Head of caudate nucleus (tissue), 42 donors: ENCODE measurements around the gene ROBO2.

Source experiments
- DNase-seq, 42 donors: peaks; one replicate each; pipeline versions ENCODE4 v3.0.0 to v3.0.0-alpha.2; 2020 to 2021; ENCODE audit warnings: mixed read lengths in 7 of 42
- intact Hi-C: fragments of 100-400 bp; cut with DNase I; formaldehyde crosslinking; loops from one replicate; pipeline ENCODE4 v1.15.0; 2022

Gene ROBO2

DNA sequence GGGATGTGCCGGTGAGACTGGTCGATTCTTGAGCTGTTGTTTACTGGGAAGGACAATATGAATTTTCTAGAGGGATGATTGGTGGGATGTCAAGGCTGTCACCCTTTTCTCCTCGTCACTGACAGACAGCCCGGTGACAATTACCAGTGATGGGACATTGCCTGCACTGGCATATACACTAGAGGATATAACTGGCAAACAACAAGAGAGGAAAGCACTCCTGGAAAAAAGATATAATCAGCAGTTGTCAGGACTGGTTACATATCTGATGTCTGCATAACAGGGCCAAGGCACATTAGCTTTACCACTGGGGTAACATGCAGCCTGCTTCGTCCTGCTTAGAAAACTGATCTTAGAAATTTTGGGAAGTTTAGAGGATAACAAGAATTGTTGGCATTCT is 131.1 kb downstream of the ROBO2 start:
- intact Hi-C loops, result no loop called here
- DNase-seq, result no peak

DNA sequence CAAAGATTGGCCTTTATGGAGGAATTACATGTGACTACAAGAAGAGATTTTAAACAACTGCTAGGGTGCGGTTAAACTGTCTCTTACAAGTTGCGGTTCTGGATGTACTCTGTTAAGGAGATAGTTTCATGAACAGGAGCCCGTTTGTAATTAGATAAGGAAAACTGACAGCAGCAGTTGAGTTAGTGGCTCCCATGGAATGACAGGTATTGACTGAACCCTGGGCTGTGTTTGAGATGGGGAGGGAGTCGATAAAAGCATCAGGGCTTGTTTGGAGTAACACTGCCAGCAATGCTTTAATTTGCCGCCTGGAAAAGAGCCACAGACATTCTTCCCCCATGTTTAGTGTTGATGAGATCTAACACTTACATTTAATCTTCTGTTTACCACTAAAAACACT is 139.9 kb downstream of the ROBO2 start:
- intact Hi-C loops, result no loop called here
- DNase-seq, result no peak

DNA sequence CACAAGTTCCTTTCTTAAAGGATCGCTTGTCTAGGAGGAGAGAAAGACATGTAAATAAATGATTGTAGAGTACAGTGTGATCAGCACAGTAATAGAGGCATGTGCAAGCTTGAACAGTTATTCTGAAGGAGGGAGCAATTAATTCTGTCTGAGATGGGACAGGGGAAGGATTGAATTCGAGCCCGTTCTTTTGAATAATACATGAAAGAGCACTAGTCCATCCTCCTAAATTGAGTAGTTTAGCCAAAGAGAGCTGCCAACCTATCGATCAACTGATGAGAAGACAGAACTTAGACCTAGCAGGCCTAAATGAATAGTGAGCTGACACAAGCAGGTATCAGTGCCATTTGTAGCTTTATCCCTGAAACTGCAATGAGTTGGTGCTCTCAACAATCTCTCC is 142.4 kb downstream of the ROBO2 start:
- no peak for DNase-seq
- intact Hi-C loops, result no loop called here

DNA sequence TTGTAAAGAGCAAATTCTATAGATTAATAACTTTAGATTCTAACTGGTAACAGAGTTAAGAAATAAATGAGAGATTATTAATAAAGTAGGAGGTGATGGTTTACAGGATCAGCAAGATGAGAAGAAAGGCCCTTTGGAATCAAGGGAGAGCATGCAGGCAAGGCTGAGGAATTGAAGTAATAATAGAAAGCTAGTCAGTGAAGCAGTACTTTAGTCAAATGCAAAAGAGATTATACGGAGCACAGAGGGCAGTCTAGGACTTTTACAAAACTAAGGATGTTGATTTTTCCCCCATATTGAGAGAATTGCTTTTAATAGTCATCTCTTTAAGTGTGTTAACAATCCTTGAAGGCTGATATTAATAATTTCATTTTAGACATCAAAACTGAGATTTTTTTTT is 146.4 kb downstream of the ROBO2 start:
- intact Hi-C loops, result no loop called here
- DNase-seq, result no peak

DNA sequence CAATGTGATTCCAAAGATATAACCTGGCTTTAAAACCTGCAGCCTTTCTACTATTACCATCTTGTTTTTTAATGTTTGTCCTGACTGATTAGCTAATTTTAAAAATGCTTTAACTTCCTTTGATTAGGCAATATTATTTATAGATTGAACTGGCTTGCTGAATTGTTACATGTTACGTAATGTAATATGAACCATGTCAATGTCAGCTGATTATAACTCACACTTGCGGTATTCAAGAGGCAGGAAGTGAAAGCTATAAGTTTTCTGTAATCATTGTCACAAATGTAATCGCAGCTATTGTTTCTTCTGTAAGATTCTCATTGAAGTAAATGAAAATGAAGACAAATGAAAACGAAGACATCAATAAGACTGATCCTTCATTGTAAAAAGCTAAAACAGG is 146.8 kb downstream of the ROBO2 start:
- no peak for DNase-seq
- intact Hi-C loops, result no loop called here

DNA sequence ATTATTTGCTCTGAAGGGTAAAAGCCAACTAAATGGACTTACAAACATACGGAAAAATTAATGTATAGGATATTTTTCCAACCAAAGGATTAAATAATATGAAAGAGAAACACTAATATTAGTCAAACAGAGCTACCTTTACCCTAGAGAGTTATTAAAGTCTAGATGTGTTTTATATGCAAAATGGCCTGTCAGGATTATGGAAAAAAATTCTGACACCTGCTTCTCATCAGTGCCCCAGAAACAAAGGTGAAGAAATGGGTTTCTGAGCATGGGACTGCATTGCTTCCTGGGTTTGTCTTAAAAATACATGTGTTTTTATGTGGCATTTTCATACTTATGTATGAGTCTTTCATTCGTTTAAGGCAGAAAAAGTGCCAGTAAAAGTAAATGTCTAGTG is 148.3 kb downstream of the ROBO2 start:
- intact Hi-C loops, result no loop called here
- DNase-seq, result no peak

DNA sequence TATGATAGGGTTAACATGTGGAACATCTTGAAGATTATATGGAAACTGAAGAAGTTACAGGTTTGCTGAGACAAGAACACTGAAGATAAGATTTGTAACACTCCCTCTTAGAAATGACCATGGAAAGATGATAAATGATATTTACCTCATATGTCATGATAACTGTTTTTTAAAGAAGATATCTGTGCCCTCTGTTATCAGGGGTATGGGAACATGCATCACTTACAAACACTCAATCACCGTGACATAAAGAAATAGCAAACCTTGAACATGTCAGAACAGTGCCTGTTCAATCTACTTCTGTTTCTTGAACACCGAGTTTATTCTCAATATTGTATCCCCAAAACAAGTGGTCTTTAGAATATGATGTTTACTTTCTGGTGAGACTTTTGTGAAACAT is 149.4 kb downstream of the ROBO2 start:
- intact Hi-C loops, result no loop called here
- no peak for DNase-seq

DNA sequence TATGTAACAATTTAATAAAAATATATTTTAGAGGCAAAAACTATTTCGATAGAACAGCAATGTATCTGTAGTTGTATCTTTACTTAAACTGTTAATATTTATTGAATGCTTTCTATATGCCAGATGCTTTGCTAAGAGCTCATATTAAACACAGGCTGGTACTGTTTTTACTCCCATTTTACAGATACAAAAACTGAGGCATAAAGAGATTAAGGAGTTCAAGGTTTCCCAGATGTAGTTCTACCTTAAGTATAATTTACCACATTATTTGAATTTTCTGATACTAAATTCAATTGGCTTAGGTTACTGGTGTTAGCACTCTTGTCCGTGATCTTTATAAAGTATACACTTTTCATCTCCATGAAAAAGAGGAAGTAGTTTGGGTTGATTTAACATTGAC is 149.8 kb downstream of the ROBO2 start:
- intact Hi-C loops, result no loop called here
- no peak for DNase-seq

DNA sequence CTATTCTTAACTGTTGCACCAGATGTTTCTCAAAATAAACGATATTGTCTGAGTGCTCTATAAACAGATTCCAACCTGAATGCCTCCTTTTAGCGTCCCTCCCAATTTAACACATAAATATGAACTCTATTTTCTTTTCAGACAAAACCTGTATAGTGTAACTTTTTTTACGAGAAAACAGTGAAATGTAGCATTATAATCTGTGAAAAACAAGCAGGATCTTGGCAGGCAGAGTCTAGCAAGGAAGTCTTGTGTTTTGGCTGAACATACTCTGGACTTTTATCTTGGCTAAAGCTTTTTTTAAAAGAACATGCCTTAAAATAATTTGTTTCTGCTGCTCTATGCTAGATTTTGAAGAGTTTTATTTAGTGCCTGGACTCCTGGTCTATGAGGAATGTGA is 150.5 kb downstream of the ROBO2 start:
- DNase-seq, result no peak
- intact Hi-C loops, result no loop called here

DNA sequence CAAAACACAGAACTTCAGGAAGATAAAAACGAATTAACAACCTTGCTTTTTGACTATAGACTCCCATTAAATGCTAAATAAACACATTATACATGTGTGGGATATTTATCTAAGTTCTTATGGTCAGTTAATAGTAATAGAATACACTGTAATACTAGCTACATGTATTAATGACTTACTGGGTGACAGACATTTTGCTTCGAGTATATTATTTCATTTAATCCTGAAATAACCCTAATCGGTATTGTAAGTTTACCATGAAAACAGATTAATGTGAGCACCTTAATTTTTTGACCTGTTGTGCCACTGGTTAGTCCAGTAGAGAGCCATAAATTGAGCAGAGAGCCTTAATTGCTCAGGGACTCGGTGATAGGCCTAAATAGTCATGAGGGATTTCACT is 151.1 kb downstream of the ROBO2 start:
- no peak for DNase-seq
- intact Hi-C loops, result no loop called here

DNA sequence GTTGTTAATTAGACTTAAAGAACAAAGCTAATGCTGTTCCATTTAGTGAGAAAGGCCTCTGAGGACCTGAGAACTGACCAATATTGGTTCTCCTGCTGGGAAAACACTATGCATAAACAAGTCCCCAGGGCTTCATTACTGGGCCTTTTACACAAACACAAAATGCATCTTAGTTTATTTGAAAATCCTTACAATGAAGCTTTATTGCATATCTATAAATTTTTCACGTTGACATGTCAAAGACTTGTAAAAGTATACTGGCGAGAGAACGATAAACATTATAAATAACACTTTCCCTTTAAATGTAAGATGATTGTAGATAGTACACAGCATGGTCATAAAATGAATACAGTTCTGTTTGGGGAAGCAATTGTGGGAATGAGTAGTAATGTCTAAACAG is 151.7 kb downstream of the ROBO2 start:
- intact Hi-C loops, result no loop called here
- no peak for DNase-seq

DNA sequence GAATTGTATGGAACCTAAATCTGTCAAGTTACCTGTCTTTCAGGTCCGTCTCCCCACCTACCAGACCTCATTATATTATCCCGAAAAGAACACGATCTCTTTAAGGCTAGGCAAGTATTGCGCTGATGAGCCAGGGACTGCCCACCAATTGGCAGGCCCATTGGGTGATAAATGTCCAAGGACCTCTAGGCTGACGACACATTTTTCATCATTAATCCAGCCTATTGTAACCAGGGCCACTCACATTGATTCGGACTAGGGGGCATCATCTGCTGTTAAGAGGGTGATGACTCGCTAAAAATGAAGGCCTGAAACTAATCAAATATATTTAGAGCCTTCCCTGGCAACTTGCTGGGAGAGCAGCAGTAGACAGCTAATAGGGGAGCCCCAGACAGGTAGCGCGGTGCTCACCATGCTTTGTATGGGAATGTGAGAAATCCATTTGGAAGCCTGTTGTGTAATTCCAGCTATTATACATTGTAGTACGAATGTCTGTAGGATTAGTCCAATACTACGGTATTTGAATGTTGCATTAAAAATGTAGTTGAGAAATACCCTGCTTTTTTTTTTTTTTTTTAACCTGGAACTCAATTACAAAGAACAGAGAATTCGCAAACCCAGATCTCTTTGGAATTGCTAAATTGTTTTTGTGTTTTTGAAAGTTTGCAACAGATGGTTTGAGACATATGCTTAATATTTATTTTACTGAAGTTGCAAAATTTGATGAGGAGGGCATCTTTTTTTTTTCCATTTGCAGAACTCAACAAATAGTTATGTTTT is 156.1 kb downstream of the ROBO2 start:
- no peak for DNase-seq
- intact Hi-C loops, result no loop called here

DNA sequence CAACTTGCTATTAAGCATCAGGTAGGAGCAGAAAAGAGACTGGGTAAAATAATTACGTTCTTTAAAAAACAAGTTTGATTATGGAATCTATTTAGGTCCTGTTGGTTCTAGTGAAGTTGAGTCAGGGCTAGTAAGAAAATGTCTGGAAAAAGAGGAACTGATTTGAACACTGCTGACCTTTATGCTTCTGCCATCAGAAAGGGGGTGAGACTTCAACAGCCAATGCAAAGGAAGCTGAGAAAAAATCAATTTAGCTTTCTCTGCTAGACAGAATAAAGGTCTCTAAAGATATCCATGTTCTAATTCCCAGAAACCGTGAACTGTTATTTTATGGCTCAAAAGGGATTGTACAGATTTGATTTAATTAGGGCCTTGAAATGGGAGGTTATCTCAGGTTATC is 157.5 kb downstream of the ROBO2 start:
- DNase-seq, result no peak
- intact Hi-C loops, result no loop called here

DNA sequence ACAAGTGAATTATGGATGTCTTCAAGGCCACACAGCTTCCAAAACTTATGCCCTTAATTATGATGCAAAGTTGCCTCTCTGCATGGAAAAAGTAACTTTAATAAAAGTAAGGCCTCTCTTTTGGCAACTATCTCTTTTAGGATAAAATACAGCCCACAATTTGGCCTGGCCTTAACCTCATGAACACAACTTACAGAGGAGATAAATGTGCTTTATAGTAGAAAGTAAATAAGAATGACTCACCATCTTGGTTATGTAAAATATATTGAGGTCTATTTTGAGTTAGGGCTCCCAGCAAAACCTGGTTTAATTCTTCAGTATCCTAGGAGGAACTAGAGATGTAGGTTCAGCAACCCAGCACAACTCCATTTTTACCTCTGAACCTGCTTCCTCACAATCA is 164.0 kb downstream of the ROBO2 start:
- intact Hi-C loops, result no loop called here
- DNase-seq, result no peak

DNA sequence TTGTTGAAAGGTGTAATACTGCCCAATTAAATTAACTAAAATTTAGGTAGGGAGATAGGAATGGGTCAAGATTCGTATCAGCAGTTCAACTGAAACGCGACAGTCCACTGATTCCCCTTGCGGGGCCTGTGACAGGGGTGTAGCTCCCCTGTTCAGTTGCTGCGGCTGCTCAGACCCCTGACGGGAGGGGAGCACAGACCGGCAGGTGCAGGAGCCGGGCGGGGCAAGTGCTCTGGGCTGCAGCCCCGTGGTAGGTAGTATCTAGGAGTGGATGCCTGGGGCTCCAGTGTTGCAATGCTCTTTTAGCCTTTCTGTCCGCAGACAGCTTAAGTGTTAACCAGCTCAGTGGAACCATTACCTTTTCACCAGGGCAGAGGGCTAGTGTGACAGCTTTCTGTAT is 164.9 kb downstream of the ROBO2 start:
- no peak for DNase-seq
- intact Hi-C loops, result no loop called here

DNA sequence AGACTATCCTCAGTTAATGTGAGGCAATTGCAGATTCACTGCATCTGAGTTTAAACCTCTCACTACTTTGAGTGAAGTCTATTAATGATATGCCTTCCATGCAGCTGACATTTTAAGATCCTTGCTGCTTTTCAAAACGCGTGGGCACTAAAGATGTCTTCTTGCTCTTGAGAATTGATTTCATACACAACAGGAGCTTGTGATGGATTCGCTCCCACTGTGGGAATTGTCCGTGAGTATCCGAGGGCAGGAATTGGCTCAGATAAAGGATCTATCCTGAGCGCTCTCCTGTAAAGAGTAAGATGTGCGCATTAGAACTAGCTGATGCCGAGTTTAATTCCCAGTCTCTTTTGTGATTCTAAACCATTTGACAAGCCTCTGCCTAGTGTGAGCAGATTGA is 167.9 kb downstream of the ROBO2 start:
- intact Hi-C loops, result no loop called here
- DNase-seq, result peak in 14 of 42 donors; percentile 13 to 55 (median 22)

DNA sequence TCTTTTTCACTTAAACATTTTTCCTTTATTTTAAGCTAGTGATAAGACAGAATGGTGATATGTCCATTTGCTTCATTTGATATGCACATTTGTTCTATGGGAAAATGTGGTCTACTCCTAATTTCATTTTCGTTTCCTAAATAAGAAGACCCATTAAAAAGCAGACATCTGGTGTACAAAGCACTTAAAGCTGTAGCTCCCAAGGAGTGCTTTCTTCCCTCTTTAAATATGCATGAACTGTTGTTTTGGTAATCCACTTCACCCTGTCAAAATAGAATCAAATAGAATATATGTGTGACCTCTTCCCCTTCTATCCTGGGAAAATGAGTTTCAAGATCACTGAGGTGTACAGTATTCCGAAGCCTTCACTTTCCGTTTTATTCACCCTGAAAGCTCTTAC is 182.8 kb downstream of the ROBO2 start:
- intact Hi-C loops, result no loop called here
- DNase-seq, result no peak

DNA sequence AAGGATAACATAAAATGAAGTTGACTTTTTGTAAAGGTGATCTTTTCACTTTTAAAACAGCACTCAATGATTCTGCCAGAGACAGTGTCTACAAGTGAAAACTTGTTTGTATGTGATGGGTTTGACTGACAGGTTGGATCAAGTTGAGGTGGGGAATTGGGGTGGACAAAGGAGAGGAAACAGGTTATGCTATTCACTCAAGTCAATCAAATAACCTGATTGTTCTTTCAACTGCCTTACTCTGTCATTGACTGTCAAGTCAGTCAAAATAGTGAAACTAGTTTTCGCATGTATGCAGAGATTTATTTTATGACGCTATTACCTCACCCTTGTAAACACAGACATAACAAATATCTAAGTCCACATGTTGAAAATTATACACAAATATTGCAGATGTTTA is 187.7 kb downstream of the ROBO2 start:
- no peak for DNase-seq
- intact Hi-C loops, result no loop called here

DNA sequence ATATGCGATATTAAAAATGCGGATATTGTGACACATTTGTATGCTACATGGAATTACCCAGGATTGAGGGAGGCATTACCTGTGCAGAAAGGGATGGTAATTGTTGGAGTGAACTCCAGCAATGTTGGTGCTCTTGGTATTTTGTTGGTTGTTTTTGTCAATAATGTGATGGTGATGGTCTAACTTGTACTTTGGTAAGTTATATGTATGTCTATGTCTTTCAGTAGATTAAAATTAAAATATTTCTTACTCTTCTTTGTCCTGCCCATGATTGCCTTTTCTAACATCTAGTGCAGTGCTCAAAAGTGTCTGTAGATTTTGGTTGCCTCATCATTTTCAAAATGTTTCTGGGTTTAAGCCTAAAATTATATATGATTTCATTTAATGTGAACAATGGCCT is 192.7 kb downstream of the ROBO2 start:
- DNase-seq, result no peak
- intact Hi-C loops, result no loop called here

DNA sequence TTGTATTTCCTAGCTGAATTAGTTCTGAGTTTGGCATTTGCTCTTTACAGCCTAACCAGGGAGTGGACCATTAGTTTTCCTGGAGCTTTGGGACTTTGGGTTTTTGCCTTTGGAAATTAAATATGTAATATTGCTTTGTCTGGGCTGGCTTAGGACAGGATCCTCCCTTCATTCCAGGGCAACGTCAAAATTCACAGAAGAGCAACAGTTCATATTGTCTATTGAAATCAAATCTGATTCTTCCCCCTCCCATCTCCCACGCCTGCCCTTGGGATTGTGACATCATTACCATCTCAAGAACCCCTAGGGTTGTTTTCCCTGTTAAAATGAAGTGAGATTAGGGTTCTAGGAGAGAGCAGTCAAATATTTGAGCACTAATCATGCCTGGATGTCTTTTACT is 194.1 kb downstream of the ROBO2 start:
- DNase-seq, result no peak
- intact Hi-C loops, result no loop called here

DNA sequence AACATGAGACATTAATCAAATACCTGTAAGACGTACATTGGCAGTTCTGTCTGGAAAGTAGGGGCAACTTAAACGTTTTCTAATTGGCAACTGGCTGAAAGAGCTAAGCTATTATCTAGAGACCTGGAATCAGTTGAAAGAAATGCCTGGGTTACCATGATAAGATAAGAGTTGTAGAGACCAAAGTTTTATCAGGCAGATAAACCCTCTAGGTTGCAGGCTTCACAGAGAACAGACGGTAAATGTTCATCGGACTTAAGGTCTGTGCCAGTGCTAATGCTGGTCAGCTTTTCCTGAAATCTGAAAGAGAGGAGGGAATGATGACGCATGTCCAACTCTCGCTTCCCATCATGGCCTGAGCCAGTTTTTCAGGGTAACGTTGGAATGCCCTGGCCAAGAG is 196.2 kb downstream of the ROBO2 start:
- DNase-seq, result no peak
- intact Hi-C loops, result no loop called here
